GM06990 (cell line): ENCODE data around the gene FOXN3.

Experiments used
- DNase-seq: peaks from one replicate; pipeline ENCODE4 v3.0.0-alpha.2; 2011; ENCODE audit not compliant: insufficient read length; ENCODE audit errors: extremely low read depth
- H3K27me3 ChIP-seq: replicated peaks from 2 replicates; pipeline ENCODE4 v1.6.0; 2011; ENCODE audit warnings: low read length; ENCODE audit not compliant: control insufficient read depth, insufficient read depth
- H3K36me3 ChIP-seq: 2 replicates; pipeline ENCODE4 v1.5.1; 2011; ENCODE audit warnings: low read length; ENCODE audit not compliant: control insufficient read depth, insufficient read depth
- H3K4me3 ChIP-seq: replicated peaks from 2 replicates; pipeline ENCODE4 v1.5.1; 2011; ENCODE audit warnings: low read depth, mild to moderate bottlenecking, control low read depth, low read length
- CTCF ChIP-seq: IDR thresholded peaks from 2 replicates; pipeline ENCODE4 v1.5.1; 2011; ENCODE audit warnings: low read length, control low read depth, mild to moderate bottlenecking, inconsistent platforms; ENCODE audit not compliant: insufficient read depth, poor library complexity, severe bottlenecking

The FOXN3 gene

DNA sequence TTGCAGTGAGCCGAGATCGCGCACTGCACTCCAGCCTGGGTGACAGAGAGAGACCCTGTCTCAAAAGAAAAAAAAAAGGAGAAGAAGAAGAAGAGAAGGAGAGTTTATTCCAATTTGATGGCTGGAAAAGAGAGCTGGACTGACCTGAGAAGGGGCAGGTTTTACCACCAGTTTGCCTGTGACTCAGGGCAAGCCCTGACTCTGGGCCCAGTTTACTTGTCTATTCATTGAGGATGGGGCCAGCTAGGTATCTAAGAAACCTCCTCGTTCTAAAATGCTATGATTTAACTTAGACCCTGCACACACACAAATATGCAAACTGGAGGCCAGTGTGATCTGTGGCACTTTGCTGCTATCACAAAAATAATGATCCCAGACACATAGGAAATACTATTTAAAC, 155.0 kb downstream of the FOXN3 start:
- no peaks in the 10 kb centered on the region; the same call in 1 of the 2 replicates for H3K36me3 ChIP-seq
- no peak for DNase-seq
- H3K4me3 ChIP-seq: no peak overlapping the region
- TF ChIP-seq CTCF: no peak
- H3K27me3 ChIP-seq: no peaks in the 10 kb centered on the region

- peaks cover 1% of the 10 kb centered on the region; the same call in 1 of the 2 replicates for H3K36me3 ChIP-seq
- no peaks in the 10 kb centered on the region for H3K27me3 ChIP-seq
- no peak for TF ChIP-seq CTCF
- no peak overlapping the region for H3K4me3 ChIP-seq
- no peak for DNase-seq
Observed at GRCh38 chr14:89260898-89261297, 156.1 kb downstream of the FOXN3 start.

DNA sequence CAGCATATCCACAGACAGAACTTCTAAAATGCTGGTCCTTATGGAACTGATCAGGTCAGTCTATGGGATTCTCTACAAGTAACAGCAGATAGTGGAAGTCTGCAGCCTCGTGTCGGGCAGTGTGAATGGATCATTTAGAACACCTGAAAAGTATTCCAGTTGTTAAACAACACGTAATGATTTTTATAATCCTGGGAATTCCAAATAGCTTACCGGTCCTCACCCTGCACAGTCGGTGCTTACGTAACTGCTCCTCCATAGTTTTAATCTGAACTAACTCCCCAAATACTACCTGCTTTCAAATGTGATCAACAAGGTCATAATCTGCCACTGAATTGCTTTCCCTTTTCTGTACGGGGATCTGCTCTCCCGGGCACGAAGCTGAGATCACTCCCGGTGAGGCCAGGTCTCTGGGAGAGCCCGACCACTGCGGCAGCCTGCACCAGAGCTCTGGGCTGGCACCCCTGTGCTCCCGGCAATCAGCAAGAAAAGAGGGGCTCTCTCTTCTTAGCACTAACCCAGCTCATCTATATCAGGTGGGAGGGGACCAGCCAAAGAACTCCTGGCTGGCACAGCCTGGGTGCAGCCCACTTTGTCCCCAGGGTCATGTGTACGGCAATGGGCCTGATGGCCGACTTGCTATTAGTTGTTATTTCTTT, 157.0 kb downstream of the FOXN3 start:
- no peak overlapping the region for H3K4me3 ChIP-seq
- no peaks in the 10 kb centered on the region for H3K27me3 ChIP-seq
- no peak for DNase-seq
- no peak for TF ChIP-seq CTCF
- H3K36me3 ChIP-seq: peaks cover 1% of the 10 kb centered on the region; the same call in 1 of the 2 replicates

DNA sequence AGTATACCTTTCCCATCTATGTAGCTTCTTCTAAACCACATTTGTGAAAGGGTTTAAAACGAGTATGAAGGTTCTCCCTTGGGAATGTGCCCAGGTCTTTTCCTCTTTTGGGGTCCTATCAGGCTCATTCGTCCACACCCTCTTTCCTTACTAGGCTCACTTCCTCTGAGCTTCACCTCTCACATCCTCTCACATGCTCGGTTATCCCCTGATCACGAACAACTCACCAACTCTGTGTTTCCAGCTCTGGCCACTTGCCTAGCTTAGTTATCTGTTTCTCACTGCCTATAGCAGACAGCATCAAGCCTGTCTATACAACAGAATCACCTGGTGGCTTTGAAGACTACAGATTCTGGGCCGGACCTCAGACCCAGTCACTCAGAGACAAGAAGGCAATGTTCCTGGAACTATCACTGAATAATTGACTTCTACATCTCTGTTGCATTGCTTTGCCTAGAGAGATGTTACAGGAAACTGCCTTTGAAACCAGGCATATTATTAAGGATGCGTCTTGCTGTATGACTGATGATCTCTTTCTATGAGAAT, 158.2 kb downstream of the FOXN3 start:
- no peak for DNase-seq
- H3K36me3 ChIP-seq: peaks cover 1% of the 10 kb centered on the region; the same call in 1 of the 2 replicates
- TF ChIP-seq CTCF: no peak
- no peaks in the 10 kb centered on the region for H3K27me3 ChIP-seq
- no peak overlapping the region for H3K4me3 ChIP-seq

DNA sequence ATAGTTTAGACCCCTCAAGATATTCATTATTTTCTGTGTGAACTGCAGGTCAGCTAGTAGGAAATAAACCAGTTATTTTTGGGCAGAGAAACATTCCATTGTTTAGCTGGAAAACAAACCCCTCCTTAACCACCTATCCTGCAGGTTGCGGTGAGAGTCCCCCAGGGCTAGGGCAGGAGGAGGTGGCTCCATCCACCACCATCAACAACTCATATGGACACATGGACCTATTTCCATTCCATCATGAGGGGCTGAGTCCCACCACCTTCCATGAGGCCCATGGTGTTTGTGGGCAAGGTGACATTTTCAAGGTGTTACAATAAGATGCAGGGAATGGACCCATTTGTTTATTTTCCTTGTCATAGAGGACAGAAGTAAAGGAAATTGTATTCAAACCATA, 160.1 kb downstream of the FOXN3 start:
- peaks cover 1% of the 10 kb centered on the region for H3K36me3 ChIP-seq
- TF ChIP-seq CTCF: no peak
- H3K4me3 ChIP-seq: no peak overlapping the region
- no peak for DNase-seq
- no peaks in the 10 kb centered on the region for H3K27me3 ChIP-seq
